Measurements from ENCODE around the gene STARD8. TPM values are rescaled to one million over a fixed set of nuclear protein-coding genes. Genes with fewer than 3 reads are reported as not detected.
A peak's percentile ranks its signal among the peaks of the same experiment; 100 is the strongest.
"Not testable (repeated sequence)": the region's sequence is repeated elsewhere in the genome, so short reads cannot be mapped to it uniquely, and the experiment has no call there.

The STARD8 gene
- total RNA-seq, 4 donors from 2014 or later, result 10.5 to 35.6 (median 16.9) TPM

GRCh38 chrX:68684291-68684918, 36.9 kb downstream of the STARD8 start:
- H3K36me3 ChIP-seq, result no peaks in the 10 kb centered on the region
- no peak for TF ChIP-seq POLR2A (IDR thresholded peaks at IDR 0.05)
- TF ChIP-seq, protein P1, sequence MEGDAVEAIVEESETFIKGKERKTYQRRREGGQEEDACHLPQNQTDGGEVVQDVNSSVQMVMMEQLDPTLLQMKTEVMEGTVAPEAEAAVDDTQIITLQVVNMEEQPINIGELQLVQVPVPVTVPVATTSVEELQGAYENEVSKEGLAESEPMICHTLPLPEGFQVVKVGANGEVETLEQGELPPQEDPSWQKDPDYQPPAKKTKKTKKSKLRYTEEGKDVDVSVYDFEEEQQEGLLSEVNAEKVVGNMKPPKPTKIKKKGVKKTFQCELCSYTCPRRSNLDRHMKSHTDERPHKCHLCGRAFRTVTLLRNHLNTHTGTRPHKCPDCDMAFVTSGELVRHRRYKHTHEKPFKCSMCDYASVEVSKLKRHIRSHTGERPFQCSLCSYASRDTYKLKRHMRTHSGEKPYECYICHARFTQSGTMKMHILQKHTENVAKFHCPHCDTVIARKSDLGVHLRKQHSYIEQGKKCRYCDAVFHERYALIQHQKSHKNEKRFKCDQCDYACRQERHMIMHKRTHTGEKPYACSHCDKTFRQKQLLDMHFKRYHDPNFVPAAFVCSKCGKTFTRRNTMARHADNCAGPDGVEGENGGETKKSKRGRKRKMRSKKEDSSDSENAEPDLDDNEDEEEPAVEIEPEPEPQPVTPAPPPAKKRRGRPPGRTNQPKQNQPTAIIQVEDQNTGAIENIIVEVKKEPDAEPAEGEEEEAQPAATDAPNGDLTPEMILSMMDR (IDR thresholded peaks at IDR 0.05), result no peak
- peak in 1 of 2 donors; percentile 14 for DNase-seq
- WGBS, 2 donors, result 28% methylated on average over 6 of the region's 15 CpGs; no CpG with 5 or more reads in 1 of the 2 donors
- H3K4me3 ChIP-seq (replicated peaks in 1 of 3), result no peak overlapping the region
- H3K9me3 ChIP-seq, result no peaks in the 10 kb centered on the region
- H3K4me1 ChIP-seq, result no peaks in the 10 kb centered on the region
- intact Hi-C loops (cut with DNase I), result no loop called here
- H3K27me3 ChIP-seq, result no peaks in the 10 kb centered on the region
- no peak overlapping the region for H3K27ac ChIP-seq

- no peaks in the 10 kb centered on the region for H3K4me1 ChIP-seq
- no peak overlapping the region for H3K4me3 ChIP-seq (replicated peaks in 1 of 3)
- WGBS, 2 donors, result 92% methylated on average over 2 of the region's 2 CpGs
- intact Hi-C loops (cut with DNase I), result no loop called here
- no peaks in the 10 kb centered on the region for H3K27me3 ChIP-seq
- no peak for DNase-seq
- H3K27ac ChIP-seq, result no peak overlapping the region
- no peaks in the 10 kb centered on the region for H3K36me3 ChIP-seq
- no peaks in the 10 kb centered on the region for H3K9me3 ChIP-seq
- TF ChIP-seq, protein P1 (IDR thresholded peaks at IDR 0.05), result no peak
- no peak for TF ChIP-seq POLR2A (IDR thresholded peaks at IDR 0.05)
These were observed 37.4 kb downstream of the STARD8 start for GRCh38 chrX:68684919-68685304.

GRCh38 chrX:68685685-68686084, 38.2 kb downstream of the STARD8 start:
- DNase-seq, result no peak
- Histone ChIP-seq H3K4me3 (replicated peaks in 1 of 3) (no peak overlapping the region), H3K9me3 (no peaks in the 10 kb centered on the region), H3K27ac (peak overlapping the region in 1 of 3 donors; percentile 33), H3K36me3 (no peaks in the 10 kb centered on the region), H3K4me1 (no peaks in the 10 kb centered on the region), H3K27me3 (no peaks in the 10 kb centered on the region)
- WGBS, 2 donors, result 74 to 77% methylated on average over 4 to 5 of the region's 5 CpGs
- no peak for TF ChIP-seq POLR2A (IDR thresholded peaks at IDR 0.05)
- intact Hi-C loops (cut with DNase I), result no loop called here

DNA sequence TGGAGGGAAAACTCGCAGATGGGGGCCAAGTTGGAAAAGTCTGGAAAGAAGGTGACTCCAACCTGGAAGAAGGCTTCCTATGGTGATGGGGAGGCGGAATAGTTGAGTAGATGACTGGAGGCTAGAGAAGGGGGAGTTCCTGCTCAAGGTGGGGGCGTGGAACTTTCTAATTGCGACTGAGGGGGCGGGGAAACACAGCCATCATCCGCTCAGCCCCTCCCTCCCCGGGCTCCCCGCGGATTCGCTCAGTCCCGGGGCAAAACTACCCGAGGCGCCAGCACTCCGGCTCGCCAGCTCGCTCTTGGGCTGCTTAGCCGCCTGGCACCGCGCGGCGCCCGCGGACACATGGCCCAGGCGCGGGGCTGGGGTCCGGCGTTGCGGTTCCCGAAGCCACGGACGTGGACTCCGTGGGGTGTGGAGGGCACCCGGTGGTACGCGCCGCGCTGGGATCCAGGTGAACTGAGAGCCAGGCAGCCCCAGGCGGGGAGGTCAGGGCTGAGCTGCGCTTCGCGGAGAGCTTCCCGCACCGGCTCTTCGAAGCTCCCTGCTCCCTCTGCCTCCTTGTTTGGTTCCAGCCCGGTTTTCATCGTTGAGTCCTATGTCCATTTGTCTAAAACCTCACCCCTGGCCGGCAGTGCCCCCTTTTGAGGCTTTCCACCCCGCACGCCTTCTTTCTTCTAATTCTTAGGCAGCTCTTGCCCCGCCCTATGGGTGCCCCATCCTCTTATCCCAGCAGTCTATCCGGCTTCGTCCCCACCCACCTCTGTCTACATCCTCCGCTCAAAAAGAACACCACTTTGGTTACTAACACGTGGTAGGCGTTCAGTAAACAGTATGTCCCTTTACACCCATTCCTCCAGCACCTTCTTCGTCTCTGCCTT, 38.9 kb downstream of the STARD8 start:
- WGBS, 2 donors, result 15 to 16% methylated on average over 23 to 25 of the region's 56 CpGs
- intact Hi-C loops (cut with DNase I), result no loop called here
- Histone ChIP-seq H3K27me3 (no peaks in the 10 kb centered on the region), H3K36me3 (no peaks in the 10 kb centered on the region), H3K9me3 (no peaks in the 10 kb centered on the region), H3K4me3 (replicated peaks in 1 of 3) (peak overlapping the region in 1 of 3 donors; percentile 5), H3K27ac (peak overlapping the region in 2 of 3 donors; percentile 33 to 63), H3K4me1 (no peaks in the 10 kb centered on the region)
- TF ChIP-seq POLR2A (IDR thresholded peaks at IDR 0.05), result no peak
- TF ChIP-seq, protein P1 (IDR thresholded peaks at IDR 0.05), result no peak
- DNase-seq, result peak in 1 of 2 donors; percentile 10

DNA sequence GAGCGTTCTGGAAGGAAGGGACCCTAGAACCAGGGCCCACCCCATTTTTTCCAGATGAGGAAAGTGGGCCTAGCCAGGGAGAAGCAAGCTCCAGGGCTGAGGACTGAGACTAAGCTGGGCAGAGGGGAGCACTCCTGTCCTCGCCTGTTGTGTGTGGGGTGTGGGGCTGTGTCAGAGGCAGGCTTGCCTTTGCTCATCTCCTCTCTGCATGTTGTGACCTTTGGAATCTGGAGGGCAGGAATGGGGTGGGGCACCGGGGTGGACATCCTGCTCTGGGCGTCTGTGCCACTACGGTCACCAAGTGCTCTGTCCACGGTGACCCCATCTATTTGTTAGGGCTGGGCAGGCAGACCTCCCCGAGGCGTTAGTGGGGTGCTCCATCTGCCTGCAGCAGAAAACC, 41.5 kb downstream of the STARD8 start:
- no CpG with 5 or more reads among the region's 8 CpGs for whole genome bisulfite sequencing, 2 donors
- H3K4me3 ChIP-seq (replicated peaks in 1 of 3); H3K27me3 ChIP-seq; H3K9me3 ChIP-seq; H3K4me1 ChIP-seq; H3K36me3 ChIP-seq; intact Hi-C loops (cut with DNase I); DNase-seq; H3K27ac ChIP-seq: not testable (repeated sequence)
